Stimulated activated CD8-positive, alpha-beta memory T cell treated with anti-CD3 and anti-CD28 coated beads, Interleukin-12 subunit alpha, Interleukin-12 subunit beta, amount 100 ng/mL, for 4 hours (primary cell): ENCODE measurements around the gene GALNT4.

Experiments used
- DNase-seq: peaks from one replicate; pipeline ENCODE4 v3.0.0-alpha.2; 2020; ENCODE audit warnings: low read depth

Gene GALNT4

DNA sequence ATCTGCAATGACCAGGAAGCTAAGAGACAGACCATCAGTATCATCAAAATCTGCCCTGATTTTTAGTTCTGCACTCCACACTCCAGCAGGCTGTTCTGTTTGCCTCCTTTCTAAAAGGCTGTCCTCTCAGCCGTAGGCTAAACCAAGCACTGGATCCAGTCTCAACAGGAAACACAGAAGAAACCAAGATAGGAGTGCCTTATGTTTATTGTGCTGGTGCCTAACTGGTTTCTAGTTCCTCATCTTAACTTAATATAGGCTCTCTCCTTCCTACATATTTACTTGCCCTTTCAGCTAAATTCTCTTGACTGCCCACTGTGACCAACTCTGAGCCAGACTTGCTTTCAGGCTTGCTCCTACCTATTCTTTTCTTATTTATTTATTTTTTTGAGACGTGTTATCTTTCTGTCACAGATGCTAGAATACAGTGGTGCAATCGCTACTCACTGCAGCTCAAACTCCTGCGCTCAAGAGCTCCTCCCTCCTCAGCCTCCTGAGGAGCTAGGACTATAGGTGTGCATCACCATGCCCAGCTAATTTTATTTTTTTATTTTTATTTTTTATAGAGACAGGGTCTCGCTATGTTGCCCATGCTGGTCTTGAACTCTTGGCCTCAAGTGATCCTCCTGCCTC lies 30.8 kb downstream of the GALNT4 start:
- no peak for DNase-seq

DNA sequence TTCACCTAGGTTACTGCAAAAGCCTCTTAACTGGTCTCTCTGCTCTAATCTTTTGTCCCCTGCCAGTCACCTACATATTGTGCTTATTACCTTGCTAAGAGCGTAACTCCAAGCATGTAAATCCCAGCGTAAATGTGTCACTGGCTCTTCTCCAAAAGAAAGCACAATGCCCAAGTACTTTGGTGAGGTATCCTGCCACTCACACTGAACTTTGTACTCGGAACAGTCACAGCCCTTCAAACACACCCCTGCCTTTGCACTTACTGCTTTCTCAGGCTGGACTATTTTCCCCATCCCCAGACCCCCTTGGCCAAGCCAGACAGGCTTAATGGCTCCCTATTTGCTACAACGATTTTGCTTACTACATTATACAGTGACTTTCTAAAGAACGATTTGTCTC lies 31.7 kb downstream of the GALNT4 start:
- DNase-seq, result no peak

DNA sequence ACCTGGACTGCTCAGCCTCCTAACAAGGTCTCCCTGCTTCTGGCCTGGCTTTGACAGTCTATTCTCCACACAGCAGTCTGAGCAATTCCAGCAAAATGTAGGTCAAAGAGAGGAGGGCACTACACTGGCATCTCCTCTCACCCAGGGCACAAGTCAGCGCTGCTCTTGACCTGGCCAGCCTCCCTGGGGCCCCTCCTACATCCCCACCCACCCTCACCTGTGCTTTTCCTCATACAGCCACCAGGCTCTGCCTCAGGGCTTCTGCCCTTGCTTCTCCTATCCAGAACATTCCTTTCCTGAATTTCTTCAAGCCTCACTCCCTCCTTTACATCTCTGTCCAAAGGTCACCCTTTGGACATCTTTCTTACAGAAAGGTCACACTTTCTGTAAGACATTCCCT lies 33.7 kb downstream of the GALNT4 start:
- no peak for DNase-seq

DNA sequence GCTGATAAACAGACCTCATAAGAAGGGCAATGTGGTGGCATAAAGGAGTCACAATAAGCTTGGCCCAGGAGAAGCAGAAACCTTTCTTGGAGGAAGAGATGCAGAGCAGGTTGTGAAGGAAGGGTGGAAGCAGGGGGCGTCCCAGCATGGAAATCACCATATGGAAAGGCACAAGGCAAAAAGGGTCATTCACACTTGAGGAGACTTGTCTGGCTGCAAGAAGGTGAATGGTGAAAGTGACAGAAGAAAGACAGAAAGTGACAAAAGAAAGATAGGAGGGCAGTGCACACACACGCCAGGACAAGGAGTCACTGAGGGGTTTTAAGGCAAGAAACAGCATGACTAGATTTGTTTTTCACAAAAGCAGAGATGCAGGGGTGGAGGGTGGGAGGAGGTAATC lies 38.3 kb downstream of the GALNT4 start:
- DNase-seq, result no peak

DNA sequence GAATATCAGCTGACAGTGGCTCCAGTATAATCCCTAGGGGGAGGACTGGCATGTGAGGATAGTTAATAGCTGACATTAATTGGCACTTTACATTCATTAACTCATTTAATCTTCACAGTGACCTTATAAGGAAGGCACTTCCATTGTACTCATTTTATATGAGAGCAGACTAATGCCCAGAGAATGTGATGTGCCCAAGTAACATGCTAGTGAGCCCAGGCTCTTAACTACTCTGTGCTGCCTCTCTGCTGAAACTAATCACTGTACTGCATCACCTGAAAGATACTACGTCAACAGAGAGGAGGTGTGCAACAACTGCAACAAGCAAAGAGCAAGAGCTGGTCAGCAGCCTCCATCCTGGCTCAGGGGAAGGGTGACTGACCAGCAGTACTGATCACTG lies 40.1 kb downstream of the GALNT4 start:
- DNase-seq, result no peak

DNA sequence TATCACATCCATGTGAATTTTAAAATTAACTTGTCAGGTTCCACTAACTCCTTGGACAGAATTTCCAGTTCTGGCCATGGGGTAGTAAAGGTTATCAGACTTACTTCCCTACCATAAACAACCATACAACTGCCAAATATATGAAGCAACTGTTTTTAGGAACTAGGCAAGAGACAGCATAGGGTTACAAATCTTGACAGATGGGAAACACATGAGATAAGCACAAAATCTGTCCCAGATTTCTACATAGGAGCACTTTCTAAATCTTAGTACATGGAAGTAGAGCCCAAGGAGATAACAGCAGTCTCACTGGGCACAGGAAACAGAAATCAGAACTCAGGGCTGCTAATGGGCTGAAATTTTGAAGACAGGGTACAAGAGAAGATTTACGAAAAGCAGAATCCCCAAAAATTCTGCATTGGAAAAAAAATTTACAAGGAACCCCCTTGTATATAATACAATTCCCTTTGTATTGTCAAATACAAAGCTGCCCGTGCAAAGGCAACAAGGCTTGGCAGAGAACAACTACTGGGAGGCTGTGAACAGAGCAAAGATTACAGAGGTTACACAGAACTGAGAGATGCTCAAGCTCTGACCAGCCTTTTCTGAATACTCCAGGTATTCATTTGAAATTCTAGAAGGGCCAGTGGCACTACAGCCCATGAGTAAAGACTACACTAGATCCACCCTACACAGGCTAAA lies 43.2 kb downstream of the GALNT4 start:
- no peak for DNase-seq

DNA sequence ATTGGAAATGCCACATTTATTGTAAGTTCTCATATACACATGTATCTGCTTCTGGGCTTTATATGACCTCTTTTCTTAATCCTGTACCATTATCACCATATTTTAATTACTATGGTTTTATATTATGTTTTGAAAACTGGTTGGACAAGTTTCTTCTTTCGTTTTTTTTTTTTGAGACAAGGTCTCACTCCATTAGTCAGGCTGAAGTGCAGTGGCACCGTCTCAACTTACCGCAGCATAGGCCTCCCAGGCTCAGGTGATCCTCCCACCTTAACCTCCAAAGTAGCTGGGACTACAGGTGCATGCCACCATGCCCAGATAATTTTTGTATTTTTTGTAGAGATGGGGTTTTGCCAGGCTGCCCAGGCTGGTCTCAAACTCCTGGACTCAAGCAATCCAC lies 44.6 kb downstream of the GALNT4 start:
- no peak for DNase-seq

DNA sequence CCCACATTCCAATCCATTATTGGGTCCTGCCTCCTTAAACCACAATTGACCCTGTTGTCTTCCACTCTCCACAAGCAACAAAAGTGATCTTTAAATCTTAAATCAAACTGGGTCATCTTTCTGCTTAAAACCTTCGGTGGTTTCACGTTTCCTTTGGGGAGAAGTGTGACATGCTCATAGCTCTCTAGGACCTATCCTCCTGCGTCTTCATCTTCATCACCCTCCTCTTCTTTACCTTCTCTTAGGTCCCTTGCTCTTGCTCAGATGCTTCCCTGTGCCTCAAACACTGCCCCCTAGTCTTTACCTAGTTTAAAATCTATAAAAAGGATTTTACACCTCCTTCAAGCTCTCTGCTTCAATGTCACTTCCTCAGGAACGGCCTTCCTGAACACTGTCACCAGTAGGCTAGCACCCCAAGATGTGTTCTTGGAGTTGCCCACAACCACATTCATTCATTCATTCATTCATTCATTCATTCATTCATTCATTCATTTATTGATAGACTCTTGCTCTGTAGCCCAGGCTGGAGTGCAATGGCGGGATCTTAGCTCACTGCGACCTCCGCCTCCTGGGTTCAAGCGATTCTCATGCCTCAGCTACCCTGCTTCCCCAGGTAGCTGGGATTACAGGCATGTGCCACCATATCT lies 46.8 kb downstream of the GALNT4 start:
- DNase-seq, result no peak

DNA sequence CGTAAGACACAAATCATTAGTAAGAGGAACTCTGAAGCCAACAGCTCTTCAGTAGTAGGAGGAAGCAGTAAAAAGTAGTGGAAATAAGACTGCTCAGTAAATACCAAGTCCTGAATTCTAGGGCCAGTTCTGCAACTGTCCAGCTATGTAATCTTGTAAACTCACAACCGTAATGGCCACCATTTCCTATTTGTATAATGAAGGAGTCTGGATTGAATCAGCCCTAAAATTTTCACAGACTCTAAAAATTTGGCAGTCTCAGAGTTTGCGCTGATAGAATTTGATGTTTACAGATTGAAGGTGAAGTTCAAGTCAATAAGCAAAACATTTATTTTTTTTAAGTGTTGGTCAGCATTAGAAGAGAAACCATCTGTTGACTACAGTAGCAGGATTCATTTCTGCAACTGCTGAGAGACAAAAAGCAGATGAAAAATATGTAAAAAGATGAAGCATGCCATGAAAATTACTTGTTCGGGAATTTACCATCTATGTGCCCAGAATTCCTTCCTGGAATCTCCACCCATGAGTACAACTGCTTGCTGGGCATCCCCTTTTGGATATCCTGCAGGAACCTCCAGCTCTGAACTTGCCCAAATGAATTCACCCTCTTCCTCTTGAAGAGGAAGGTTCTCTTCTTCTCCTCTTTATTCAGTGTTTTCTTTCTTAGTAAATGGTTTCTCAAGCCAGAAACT lies 47.5 kb downstream of the GALNT4 start:
- no peak for DNase-seq

DNA sequence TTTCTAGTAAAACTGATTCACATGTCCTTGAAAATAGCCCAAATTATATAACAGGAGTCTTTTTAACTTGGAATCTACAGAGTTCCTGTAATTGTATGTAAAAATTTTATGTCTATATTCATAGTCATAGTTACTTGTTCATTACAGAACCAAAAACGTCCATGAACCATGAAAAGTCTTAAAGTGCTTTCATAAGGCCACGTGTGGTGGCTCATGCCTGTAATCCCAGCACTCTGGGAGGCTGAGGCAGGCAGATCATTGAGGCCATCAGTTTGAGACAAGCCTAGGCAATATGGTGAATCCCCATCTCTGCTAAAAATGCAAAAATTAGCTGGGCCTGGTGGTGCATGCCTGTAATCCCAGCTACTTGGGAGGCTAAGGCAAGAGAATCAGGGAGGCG lies 48.4 kb downstream of the GALNT4 start:
- DNase-seq, result no peak

DNA sequence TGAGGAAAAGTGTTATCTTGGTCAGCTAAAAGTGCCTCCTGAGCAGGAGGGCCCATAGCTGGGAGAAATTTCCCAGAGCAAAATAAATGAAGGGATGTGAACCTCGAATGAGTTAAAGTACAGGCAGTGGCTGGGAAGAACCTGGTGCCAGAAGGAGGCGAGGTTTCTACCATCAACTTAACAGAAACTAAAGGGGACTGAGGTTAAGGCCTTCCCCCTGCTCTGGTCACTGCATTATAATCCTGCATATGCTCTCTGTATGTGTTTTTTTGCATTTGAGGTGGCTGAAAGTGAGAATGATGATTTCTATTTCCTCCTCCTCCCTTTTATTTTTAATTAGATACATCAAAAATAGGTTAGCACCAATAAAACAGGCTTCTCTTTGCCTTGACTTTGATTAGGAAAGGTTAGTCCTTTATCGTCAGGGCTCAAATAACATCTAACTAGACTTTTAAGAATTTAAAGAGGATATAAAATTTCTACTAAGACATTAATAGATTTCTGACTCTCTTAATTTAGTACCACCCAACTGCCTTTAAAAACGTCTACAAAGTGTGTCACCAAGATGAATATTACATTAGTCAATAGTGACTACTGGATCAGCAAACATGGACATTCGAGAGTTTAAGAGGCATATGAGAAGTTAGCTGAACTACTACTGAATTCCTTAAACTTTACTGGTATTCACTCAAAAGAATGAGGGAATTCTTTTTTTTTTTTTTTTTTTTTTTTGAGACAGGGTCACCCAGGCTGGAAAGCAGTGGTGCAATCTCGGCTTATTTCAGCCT lies 49.2 kb downstream of the GALNT4 start:
- no peak for DNase-seq

DNA sequence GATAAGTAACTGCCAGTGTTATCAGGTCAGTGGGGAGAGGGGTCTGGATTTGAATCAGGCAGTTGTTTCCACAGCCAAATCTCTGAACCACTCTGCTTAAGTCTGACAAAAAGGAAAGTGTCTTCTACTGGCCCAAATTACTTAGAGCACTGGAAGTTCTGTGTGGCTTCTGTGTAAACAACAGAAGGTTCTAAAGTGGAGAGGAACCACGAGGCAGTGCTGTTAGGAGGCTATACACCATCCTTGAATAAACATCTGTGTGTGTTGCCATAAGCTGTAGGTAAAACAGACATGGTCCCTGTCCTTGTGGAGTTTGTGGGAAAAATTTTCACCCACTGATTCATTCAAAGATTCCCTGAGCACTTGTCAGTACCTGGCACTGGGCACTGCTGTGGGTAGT lies 50.0 kb downstream of the GALNT4 start:
- DNase-seq, result no peak
